Gastrocnemius medialis (tissue), 4 donors: ENCODE measurements around the gene CHTF18.

Experiments
- CTCF ChIP-seq, 5 experiments: fragments of 450-650 bp in 3 of 5; fragments of 200-600 bp in 2 of 5; sonication (generic) in 2 of 5; IDR thresholded peaks in 4 of 5; conservative IDR thresholded peaks in 1 of 5; 1 replicate in 4 of 5; 2 replicates in 1 of 5; pipeline ENCODE4 v1.5.1; 2016 to 2019; ENCODE audit warnings: antibody characterized with exemption in 5 of 5, mild to moderate bottlenecking in 3 of 5, moderate library complexity in 3 of 5
- POLR2A ChIP-seq, 2 donors: fragments of 450-650 bp; IDR thresholded peaks; one replicate each; pipeline ENCODE4 v1.6.1; 2017; ENCODE audit warnings: antibody characterized with exemption in 2 of 2, mild to moderate bottlenecking in 2 of 2, moderate library complexity in 2 of 2

GRCh38 chr16:766008-766819 is 22.2 kb upstream of the CHTF18 start:
- TF ChIP-seq CTCF (IDR thresholded peaks at IDR 0.05 in 4 of 5, conservative IDR thresholded peaks at IDR 0.05 in 1 of 5), result no peak
- TF ChIP-seq POLR2A (IDR thresholded peaks at IDR 0.05), result no peak
